Liver (tissue), 9 donors: ENCODE results near the gene PLCB1. TPM values are rescaled to one million over a fixed set of nuclear protein-coding genes. Genes with fewer than 3 reads are reported as not detected.
A peak's percentile ranks its signal among the peaks of the same experiment; 100 is the strongest.

Experiments
- DNase-seq: peaks from one replicate; pipeline ENCODE4 v3.0.0-alpha.2; 2017; ENCODE audit warnings: low spot score
- H3K27ac ChIP-seq, 2 donors: one replicate each; pipeline ENCODE4 v1.7.0; 2013; ENCODE audit warnings: inconsistent platforms in 2 of 2, low read length in 2 of 2, control low read depth in 1 of 2, low read depth in 1 of 2, mild to moderate bottlenecking in 1 of 2
- H3K27me3 ChIP-seq, 4 donors: one replicate each; pipeline versions ENCODE4 v1.6.1 to v1.7.0; 2013; ENCODE audit warnings: low read length in 3 of 4, inconsistent platforms in 1 of 4, mild to moderate bottlenecking in 1 of 4, moderate library complexity in 1 of 4; ENCODE audit not compliant: control insufficient read depth in 4 of 4, insufficient read depth in 4 of 4
- H3K36me3 ChIP-seq, 4 donors: one replicate each; pipeline versions ENCODE4 v1.6.1 to v1.7.0; 2013; ENCODE audit warnings: low read length in 3 of 4, mild to moderate bottlenecking in 3 of 4, low read depth in 1 of 4, moderate library complexity in 1 of 4; ENCODE audit not compliant: control insufficient read depth in 4 of 4, insufficient read depth in 3 of 4
- H3K4me1 ChIP-seq, 4 donors: one replicate each; pipeline versions ENCODE4 v1.6.1 to v1.7.0; 2013; ENCODE audit warnings: low read length in 3 of 4, mild to moderate bottlenecking in 3 of 4, moderate library complexity in 1 of 4; ENCODE audit not compliant: control insufficient read depth in 4 of 4, insufficient read depth in 4 of 4
- H3K4me3 ChIP-seq, 3 donors: one replicate each; pipeline versions ENCODE4 v1.6.1 to v1.7.0; 2013; ENCODE audit warnings: low read length in 3 of 3, control low read depth in 1 of 3, low read depth in 1 of 3, mild to moderate bottlenecking in 1 of 3
- H3K9ac ChIP-seq, 2 donors: one replicate each; pipeline ENCODE4 v1.7.0; 2013; ENCODE audit warnings: low read length in 2 of 2, mild to moderate bottlenecking in 2 of 2, moderate library complexity in 2 of 2, control low read depth in 1 of 2, low read depth in 1 of 2
- H3K9me3 ChIP-seq, 4 donors: one replicate each; pipeline versions ENCODE4 v1.6.1 to v1.7.0; 2013; ENCODE audit warnings: low read length in 3 of 4; ENCODE audit not compliant: control insufficient read depth in 4 of 4
- EGR1 ChIP-seq, 2 donors: IDR thresholded peaks; 2 replicates each; pipeline ENCODE4 v1.6.1; 2016 to 2018; ENCODE audit warnings: antibody characterized with exemption in 2 of 2, low read depth in 2 of 2
- FOXA1 ChIP-seq: IDR thresholded peaks from 2 replicates; pipeline ENCODE4 v1.6.1; 2016; ENCODE audit warnings: antibody characterized with exemption
- FOXA2 ChIP-seq: IDR thresholded peaks from 2 replicates; pipeline ENCODE4 v1.6.1; 2016; ENCODE audit warnings: antibody characterized with exemption
- GABPA ChIP-seq, 2 donors: IDR thresholded peaks in 1 of 2; conservative IDR thresholded peaks in 1 of 2; 2 replicates each; pipeline ENCODE4 v1.6.1; 2016; ENCODE audit warnings: antibody characterized with exemption in 2 of 2, mild to moderate bottlenecking in 1 of 2, moderate library complexity in 1 of 2
- HNF4A ChIP-seq, 2 donors: conservative IDR thresholded peaks; 2 replicates each; pipeline ENCODE4 v1.6.1; 2016; ENCODE audit warnings: antibody characterized with exemption in 2 of 2, mild to moderate bottlenecking in 2 of 2
- HNF4G ChIP-seq: IDR thresholded peaks from 2 replicates; pipeline ENCODE4 v1.6.1; 2016; ENCODE audit warnings: antibody characterized with exemption
- JUND ChIP-seq, 2 donors: IDR thresholded peaks; 2 replicates each; pipeline ENCODE4 v1.6.1; 2016; ENCODE audit warnings: antibody characterized with exemption in 2 of 2
- NR2F2 ChIP-seq: IDR thresholded peaks from 2 replicates; pipeline ENCODE4 v1.6.1; 2016; ENCODE audit warnings: antibody characterized with exemption
- RAD21 ChIP-seq, 2 donors: IDR thresholded peaks; 2 replicates each; pipeline ENCODE4 v1.6.1; 2016; ENCODE audit warnings: antibody characterized with exemption in 2 of 2, mild to moderate bottlenecking in 2 of 2
- RXRA ChIP-seq, 2 donors: IDR thresholded peaks; 2 replicates each; pipeline ENCODE4 v1.6.1; 2017 to 2018; ENCODE audit warnings: antibody characterized with exemption in 2 of 2, mild to moderate bottlenecking in 1 of 2
- SP1 ChIP-seq: IDR thresholded peaks from 2 replicates; pipeline ENCODE4 v1.6.1; 2018; ENCODE audit warnings: antibody characterized with exemption, mild to moderate bottlenecking
- TAF1 ChIP-seq: conservative IDR thresholded peaks from 2 replicates; pipeline ENCODE4 v1.6.1; 2016; ENCODE audit warnings: antibody characterized with exemption, mild to moderate bottlenecking
- YY1 ChIP-seq: IDR thresholded peaks from 2 replicates; pipeline ENCODE4 v1.6.1; 2016; ENCODE audit warnings: antibody characterized with exemption, mild to moderate bottlenecking
- WGBS: extraction: QIAGEN DNeasy Blood & Tissue Kit; methylation state at CpG from one replicate; pipeline ENCODE4 v1.1.7; 2013; 5-methylcytosine and 5-hydroxymethylcytosine counted together
- polyA plus RNA-seq, 2 donors: library from polyadenylated mRNA; stranded (reverse) in 1 of 2; unstranded in 1 of 2; fragments of 200-250 nt in 1 of 2; fragments of >200 nt in 1 of 2; fragmentation: Nextera tagmentation in 1 of 2; extraction: Ambion mirVana in 1 of 2; gene quantifications; one replicate each; pipeline versions ENCODE4 v1.2.1 to v1.2.3, GENCODE V29; 2013 to 2015
- total RNA-seq, 2 donors: library from RNA; depleted of rRNA; stranded (reverse); fragments of >200 nt; gene quantifications; one replicate each; pipeline ENCODE4 v1.2.3, GENCODE V29; 2014
- TF ChIP-seq, protein P1 (sequence below): fragments of 150-350 bp; IDR thresholded peaks from 2 replicates; pipeline ENCODE4 v1.5.1; 2017; ENCODE audit warnings: improper control_type of control experiment, low read depth, low read length; ENCODE audit not compliant: missing input control
- TF ChIP-seq, protein P2 (sequence below): IDR thresholded peaks from 2 replicates; pipeline ENCODE4 v1.6.1; 2016; ENCODE audit warnings: antibody characterized with exemption
- TF ChIP-seq, protein P3 (sequence below): IDR thresholded peaks from 2 replicates; pipeline ENCODE4 v1.6.1; 2016; ENCODE audit warnings: antibody characterized with exemption
- TF ChIP-seq, protein P4 (sequence below): IDR thresholded peaks from 2 replicates; pipeline ENCODE4 v1.6.1; 2016; ENCODE audit warnings: antibody characterized with exemption
- donor health status: healthy.
- donor health status: healthy.
- donor health status: healthy.
- donor health status: healthy.
- donor health status: healthy.

The PLCB1 gene
- total and polyA plus RNA-seq, 4 donors, result 3.7 to 13.5 (median 5.9) TPM

DNA sequence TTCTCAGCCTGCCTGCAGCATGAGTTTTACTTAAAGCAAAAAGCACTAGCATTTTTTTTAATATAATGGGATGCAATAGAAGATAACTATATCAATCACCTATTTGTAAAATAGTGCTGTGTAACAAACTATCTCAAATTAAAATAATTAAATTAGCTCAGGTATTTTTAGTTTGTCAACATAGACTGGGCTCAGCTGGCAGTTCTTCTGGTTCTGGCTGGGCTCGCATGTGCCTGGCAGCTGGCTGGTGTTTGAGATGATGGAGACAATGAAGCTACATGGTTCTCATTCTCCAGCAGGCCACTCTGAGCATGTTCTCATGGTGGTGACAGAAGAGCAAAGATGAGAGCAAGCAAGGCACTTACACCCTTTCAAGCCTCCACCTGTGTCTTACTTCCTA lies 181.0 kb downstream of the PLCB1 start:
- WGBS, result 97% methylated on average over 1 of the region's 1 CpG
- H3K4me1 ChIP-seq, result peaks cover 0 to 3% (median 0%) of the 10 kb centered on the region in 4 donors
- H3K4me3 ChIP-seq, result no peak overlapping the region
- no peak for DNase-seq
- H3K27ac ChIP-seq, result no peak overlapping the region
- H3K36me3 ChIP-seq, result no peaks in the 10 kb centered on the region
- H3K27me3 ChIP-seq, result no peaks in the 10 kb centered on the region
- no peaks in the 10 kb centered on the region for H3K9me3 ChIP-seq
- no peak overlapping the region for H3K9ac ChIP-seq
- TF ChIP-seq, protein P1, sequence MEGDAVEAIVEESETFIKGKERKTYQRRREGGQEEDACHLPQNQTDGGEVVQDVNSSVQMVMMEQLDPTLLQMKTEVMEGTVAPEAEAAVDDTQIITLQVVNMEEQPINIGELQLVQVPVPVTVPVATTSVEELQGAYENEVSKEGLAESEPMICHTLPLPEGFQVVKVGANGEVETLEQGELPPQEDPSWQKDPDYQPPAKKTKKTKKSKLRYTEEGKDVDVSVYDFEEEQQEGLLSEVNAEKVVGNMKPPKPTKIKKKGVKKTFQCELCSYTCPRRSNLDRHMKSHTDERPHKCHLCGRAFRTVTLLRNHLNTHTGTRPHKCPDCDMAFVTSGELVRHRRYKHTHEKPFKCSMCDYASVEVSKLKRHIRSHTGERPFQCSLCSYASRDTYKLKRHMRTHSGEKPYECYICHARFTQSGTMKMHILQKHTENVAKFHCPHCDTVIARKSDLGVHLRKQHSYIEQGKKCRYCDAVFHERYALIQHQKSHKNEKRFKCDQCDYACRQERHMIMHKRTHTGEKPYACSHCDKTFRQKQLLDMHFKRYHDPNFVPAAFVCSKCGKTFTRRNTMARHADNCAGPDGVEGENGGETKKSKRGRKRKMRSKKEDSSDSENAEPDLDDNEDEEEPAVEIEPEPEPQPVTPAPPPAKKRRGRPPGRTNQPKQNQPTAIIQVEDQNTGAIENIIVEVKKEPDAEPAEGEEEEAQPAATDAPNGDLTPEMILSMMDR, result no peak
- TF ChIP-seq FOXA2, result no peak
- TF ChIP-seq HNF4A (conservative IDR thresholded peaks at IDR 0.05), result no peak
- no peak for TF ChIP-seq JUND (IDR thresholded peaks at IDR 0.05)
- TF ChIP-seq EGR1 (IDR thresholded peaks at IDR 0.05; ENCODE audit: low read depth in 2 of 2), result no peak
- no peak for TF ChIP-seq HNF4G
- no peak for TF ChIP-seq TAF1
- TF ChIP-seq, protein P2, sequence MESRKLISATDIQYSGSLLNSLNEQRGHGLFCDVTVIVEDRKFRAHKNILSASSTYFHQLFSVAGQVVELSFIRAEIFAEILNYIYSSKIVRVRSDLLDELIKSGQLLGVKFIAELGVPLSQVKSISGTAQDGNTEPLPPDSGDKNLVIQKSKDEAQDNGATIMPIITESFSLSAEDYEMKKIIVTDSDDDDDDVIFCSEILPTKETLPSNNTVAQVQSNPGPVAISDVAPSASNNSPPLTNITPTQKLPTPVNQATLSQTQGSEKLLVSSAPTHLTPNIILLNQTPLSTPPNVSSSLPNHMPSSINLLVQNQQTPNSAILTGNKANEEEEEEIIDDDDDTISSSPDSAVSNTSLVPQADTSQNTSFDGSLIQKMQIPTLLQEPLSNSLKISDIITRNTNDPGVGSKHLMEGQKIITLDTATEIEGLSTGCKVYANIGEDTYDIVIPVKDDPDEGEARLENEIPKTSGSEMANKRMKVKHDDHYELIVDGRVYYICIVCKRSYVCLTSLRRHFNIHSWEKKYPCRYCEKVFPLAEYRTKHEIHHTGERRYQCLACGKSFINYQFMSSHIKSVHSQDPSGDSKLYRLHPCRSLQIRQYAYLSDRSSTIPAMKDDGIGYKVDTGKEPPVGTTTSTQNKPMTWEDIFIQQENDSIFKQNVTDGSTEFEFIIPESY, result no peak
- TF ChIP-seq, protein P3, sequence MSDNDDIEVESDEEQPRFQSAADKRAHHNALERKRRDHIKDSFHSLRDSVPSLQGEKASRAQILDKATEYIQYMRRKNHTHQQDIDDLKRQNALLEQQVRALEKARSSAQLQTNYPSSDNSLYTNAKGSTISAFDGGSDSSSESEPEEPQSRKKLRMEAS, result no peak
- TF ChIP-seq, protein P4, sequence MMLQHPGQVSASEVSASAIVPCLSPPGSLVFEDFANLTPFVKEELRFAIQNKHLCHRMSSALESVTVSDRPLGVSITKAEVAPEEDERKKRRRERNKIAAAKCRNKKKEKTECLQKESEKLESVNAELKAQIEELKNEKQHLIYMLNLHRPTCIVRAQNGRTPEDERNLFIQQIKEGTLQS, result no peak

DNA sequence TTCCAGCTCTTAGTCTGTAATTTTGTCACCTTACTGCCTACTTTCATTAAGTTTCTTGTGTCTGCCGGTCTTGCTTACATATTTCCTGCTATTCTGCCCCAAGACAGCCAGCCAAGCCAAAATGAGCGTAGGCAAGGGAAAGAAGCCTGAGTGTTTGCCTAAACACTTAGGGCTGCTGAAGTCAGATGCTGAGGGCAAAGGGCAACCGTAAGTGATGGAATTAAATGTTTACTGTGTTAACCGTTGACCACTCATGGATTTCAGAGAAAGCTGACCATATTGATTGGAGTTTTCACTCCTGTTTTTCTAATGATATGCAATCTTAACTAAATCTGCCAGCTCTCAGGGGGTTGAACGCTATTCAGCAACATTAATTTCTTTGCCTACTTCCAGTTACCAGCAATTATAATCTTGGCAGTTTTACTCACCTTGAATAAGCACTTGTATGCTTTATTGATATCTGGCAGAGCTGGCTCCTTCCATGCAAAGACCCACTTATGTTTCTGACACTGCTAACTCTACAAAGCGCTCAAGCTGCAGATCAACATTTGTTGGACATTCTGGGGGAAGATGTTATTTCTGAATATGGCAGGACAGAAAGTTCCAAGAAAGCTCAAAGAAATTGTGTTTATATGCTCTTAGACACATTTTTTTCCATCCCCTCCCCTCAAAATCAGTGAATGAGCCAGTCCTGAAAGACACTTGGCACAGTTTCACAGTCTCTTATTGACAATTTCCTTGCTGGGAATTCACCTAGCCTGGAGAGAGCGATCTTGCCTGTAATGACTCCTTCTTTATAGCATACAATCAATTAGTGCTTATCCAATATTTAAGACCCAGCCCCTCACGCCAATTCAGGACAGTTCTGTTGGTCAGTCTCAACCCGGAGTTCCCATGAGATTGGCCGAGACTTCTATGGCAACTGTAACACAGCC lies 183.8 kb downstream of the PLCB1 start:
- DNase-seq, result no peak
- Histone ChIP-seq H3K27ac (no peak overlapping the region), H3K27me3 (no peaks in the 10 kb centered on the region), H3K9ac (no peak overlapping the region), H3K9me3 (no peaks in the 10 kb centered on the region), H3K4me3 (no peak overlapping the region), H3K4me1 (peaks cover 0 to 3% (median 0%) of the 10 kb centered on the region in 4 donors), H3K36me3 (no peaks in the 10 kb centered on the region)
- WGBS, result 57% methylated on average over 10 of the region's 10 CpGs
- TF ChIP-seq HNF4A (conservative IDR thresholded peaks at IDR 0.05), result peak in 1 of 2 donors; percentile 20
- peak; percentile 34 for TF ChIP-seq FOXA2
- no peak for TF ChIP-seq FOXA1
- TF ChIP-seq EGR1 (IDR thresholded peaks at IDR 0.05; ENCODE audit: low read depth in 2 of 2), result no peak

DNA sequence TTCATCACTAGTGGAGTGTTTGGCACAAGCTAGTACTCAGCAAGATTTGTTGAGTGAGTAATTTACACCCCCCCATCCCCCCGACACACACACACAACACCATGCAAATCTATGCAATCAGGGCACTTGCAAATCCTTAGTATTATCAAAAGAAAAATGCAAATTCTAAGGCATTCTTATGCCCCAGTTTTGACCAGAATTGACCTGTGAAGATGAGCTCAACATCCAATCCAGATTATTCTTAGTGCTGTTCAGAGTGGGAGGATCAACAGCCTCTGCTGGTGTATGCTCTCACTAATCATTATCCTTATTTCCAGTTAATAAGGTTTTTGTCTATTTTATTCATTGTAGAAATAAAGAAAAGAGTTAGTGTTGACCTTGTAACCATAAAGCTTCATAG lies 185.4 kb downstream of the PLCB1 start:
- no peak for TF ChIP-seq TAF1
- no peak for TF ChIP-seq RAD21 (IDR thresholded peaks at IDR 0.05)
- TF ChIP-seq JUND (IDR thresholded peaks at IDR 0.05), result no peak
- TF ChIP-seq GABPA (IDR thresholded peaks at IDR 0.05 in 1 of 2, conservative IDR thresholded peaks at IDR 0.05 in 1 of 2), result no peak
- TF ChIP-seq YY1, result no peak
- no peak for TF ChIP-seq NR2F2
- TF ChIP-seq, protein P3, result no peak
- TF ChIP-seq RXRA (IDR thresholded peaks at IDR 0.05), result no peak
- TF ChIP-seq, protein P2, result no peak
- no peak for TF ChIP-seq FOXA1
- TF ChIP-seq, protein P4, result no peak
- no peak for TF ChIP-seq SP1
- 100% methylated on average over 1 of the region's 1 CpG for WGBS

More for the DNA sequence above, 185.4 kb downstream of the PLCB1 start:
- Histone ChIP-seq H3K36me3 (no peaks in the 10 kb centered on the region), H3K4me1 (peaks cover 0 to 3% (median 0%) of the 10 kb centered on the region in 4 donors), H3K9ac (no peak overlapping the region), H3K4me3 (no peak overlapping the region), H3K27ac (no peak overlapping the region), H3K27me3 (no peaks in the 10 kb centered on the region), H3K9me3 (no peaks in the 10 kb centered on the region)
- DNase-seq, result no peak
